Sigmoid colon (tissue), 3 donors: ENCODE data around the gene C16orf46.

Experiments used
- CTCF ChIP-seq, 4 experiments: fragments of 450-650 bp in 3 of 4; fragments of 200-600 bp in 1 of 4; IDR thresholded peaks; one replicate each; pipeline ENCODE4 v1.5.1; 2016 to 2019; ENCODE audit warnings: antibody characterized with exemption in 4 of 4, mild to moderate bottlenecking in 3 of 4, moderate library complexity in 2 of 4
- POLR2A ChIP-seq, 2 donors: fragments of 450-650 bp; IDR thresholded peaks; one replicate each; pipeline ENCODE4 v1.6.1; 2016; ENCODE audit warnings: antibody characterized with exemption in 2 of 2, mild to moderate bottlenecking in 2 of 2, moderate library complexity in 2 of 2

- TF ChIP-seq POLR2A (IDR thresholded peaks at IDR 0.05): no peak
- no peak for TF ChIP-seq CTCF (IDR thresholded peaks at IDR 0.05)
Measured at GRCh38 chr16:81101702-81102101, 24.7 kb upstream of the C16orf46 start.
